Left hindlimb (tissue), 1 donor: ENCODE data around the gene VWF.
"Not testable (repeated sequence)": the region's sequence is repeated elsewhere in the genome, so short reads cannot be mapped to it uniquely, and the experiment has no call there.

Experiments used
- DNase-seq: peaks from one replicate; pipeline ENCODE4 v3.0.0-alpha.2; 2018

VWF gene

DNA sequence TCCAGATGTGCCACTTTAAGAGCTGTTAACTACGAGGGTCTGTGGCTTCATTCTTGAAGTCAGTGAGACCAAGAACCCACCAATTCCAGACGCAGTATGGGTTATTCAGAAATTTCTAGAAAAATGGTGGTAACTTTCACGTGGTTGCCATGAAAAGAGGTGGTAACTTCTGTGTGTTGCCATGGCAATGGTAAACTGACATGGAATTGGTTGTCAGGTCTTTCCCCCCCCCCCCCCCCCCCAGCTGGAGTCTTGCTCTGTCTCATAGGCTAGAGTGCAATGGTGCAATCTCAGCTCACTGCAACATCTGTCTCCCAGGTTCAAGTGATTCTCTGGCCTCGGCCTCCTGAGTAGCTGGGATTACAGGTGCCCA, 18.8 kb upstream of the VWF start:
- no peak for DNase-seq

DNA sequence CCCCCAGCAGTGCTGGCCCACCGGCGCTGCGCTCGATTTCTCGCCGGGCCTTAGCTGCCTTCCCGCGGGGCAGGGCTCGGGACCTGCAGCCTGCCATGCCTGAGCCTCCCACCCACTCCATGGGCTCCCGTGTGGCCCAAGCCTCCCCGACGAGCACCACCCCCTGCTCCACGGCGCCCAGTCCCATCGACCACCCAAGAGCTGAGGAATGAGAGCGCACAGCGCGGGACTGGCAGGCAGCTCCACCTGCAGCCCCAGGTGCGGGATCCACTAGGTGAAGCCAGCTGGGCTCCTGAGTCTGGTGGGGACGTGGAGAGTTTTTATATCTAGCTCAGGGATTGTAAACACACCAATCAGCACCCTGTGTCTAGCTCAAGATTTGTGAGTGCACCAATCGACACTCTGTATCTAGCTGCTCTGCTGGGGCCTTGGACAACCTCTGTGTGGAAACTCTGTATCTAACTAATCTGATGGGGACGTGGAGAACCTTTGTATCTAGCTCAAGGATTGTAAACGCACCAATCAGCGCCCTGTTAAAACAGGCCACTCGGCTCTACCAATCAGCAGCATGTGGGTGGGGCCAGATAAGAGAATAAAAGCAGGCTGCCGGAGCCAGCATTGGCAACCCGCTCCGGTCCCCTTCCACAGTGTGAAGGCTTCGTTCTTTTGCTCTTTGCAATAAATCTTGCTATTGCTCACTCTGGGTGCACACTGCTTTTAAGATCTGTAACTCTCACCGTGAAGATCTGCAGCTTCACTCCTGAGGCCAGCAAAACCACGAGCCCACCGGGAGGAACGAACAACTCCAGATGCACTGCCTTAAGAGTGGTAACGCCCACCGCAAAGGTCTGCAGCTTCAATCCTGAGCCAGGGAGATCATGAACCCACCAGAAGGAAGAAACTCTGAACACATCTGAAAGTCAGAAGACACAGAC, 18.2 kb upstream of the VWF start:
- not testable (repeated sequence) for DNase-seq

DNA sequence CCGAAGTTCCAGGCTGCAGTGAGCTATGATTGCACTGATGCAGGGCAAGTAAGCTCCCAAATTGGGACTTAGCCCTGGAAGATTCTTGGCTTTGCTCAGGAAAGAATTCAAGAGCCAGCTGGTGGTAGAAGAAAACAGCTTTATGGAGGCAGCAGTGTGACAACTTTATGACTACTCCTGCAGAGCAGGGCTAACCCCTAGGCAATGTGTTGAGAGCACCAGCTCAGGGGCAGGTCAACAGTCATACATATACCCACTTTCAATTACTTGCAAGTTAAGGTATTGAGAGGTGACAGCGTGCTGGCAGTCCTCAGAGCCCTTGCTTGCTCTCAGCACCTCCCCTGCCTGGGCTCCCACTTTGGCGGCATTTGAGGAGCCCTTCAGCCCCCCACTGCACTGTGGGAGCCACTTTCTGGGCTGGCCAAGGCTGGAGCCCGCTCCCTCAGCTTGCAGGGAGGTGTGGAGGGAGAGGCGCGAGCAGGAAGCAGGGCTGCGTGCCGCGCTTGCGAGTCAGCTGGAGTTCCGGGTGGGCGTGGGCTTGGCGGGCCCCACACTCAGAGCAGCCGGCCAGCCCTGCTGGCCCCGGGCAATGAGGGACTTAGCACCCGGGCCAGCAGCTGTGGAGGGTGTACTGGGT, 17.4 kb upstream of the VWF start:
- DNase-seq = not testable (repeated sequence)

DNA sequence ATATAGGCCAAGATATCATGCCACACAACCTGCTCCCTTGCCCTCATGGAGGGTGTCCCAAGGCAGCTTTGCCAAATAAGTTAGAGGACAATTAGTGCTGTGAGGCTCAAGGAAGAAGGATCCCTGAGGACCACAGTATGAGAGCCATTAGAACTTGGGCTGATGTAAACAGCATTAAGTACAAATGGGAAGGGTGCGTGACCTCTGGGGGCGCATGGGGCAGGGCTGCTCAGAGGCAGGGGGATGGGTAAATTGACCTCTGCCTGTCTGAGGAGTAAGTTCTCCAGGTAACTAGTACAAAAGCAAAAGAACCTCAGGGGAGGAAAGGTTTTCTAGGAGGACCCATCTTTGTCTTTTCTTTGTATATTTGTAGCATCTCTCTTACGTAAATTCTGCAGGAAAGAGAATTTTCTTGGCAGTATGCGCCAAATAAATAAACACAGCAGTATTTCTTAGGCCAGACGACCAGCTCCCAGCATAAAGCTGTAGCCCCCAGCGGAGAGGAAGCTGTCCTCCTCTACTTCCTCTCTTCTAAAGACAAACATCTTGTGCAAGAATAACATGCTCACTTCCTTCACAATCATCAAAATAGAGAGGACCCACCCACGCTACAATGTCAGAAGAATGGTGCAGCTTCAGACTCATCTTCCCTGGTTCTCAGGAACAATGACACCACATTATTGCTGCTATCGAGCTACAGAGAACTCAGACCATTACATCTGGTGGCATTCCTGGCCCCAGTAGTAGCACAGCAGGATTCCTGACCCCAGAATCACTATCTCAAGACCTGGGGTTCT, 16.4 kb upstream of the VWF start:
- no peak for DNase-seq

DNA sequence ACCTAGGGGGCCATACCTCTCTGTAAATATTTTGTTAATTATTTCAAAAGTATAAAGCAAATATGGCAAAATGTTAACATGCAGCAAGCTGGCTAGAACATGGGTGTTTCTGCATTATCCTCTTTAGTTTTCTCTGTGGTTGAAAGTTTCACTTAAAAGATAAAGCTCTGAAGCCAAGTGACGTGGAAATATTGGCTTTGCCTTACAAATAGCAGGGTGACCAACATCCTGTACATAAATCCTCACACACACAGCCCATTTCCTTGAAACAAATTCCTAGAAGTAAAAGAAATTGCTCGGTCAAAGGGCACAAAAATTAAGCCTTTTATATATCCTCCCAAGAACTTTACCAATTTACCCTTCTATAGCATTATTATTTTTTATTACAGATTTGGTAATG, 10.6 kb upstream of the VWF start:
- DNase-seq = no peak

DNA sequence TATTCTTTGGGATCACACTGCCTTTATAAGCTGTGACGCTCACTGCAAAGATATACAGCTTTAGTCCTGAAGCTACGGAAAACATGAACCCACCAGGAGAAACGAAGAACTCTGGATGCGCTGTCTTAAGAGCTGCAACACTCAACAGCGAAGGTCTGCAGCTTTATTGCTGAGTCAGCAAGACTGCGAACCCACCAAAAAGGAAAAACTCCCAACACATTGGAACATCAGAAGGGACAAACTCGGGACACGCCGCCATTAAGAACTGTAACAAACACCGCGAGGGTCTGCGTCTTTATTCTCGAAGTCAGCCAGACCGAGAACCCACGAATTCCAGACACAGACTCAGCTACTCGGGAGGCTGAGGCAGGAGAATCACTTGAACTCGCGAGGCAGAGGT, 9.2 kb upstream of the VWF start:
- DNase-seq = no peak

DNA sequence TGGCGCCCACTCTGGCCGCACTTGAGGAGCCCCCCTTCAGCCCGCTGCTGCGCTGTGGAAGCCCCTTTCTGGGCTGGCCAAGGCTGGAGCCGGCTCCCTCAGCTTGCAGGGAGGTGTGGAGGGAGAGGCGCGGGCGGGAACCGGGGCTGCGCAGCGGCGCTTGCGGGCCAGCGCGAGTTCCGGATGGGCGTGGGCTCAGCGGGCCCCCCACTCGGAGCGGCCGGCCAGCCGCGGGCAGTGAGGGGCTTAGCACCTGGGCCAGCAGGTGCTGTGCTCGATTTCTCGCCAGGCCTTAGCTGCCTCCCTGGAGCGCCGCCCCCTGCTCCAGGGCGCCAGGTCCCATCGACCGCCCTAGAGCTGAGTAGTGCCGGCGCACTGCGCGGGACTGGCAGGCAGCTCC, 8.0 kb upstream of the VWF start:
- DNase-seq = no peak

DNA sequence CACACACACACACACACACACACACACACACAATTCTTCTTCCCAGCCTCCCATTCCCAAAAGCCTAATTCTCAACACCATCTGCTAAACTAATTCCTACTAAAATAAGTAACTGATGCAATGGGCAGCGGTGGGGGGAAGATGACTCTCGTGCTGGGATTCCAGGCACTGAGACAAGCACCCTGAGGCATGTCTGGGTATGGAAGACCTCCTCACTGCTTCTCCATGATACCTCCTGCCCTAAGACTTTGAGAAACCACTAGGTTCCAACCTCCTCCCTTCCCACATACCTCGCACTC, 789 bp upstream of the VWF start:
- DNase-seq = no peak

DNA sequence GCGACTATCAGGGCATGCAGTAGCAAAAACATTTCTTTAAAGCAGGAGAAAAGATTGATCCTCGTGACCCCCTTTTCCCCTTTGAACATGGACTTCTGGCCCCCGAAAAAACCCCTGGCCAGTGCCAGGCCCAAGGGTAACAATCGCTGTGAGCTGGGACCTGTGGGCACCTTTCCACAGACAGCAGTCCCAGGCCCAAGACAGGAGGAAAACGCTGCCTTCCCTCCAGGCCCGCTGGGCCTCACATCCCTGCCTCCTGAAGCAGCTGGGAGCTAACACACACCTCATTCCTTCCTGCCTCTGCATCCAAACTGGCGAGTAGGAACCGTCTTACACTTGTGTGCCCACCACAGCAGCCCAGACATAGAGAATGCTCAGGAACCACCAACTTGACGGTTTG, 1.2 kb downstream of the VWF start:
- DNase-seq = no peak

DNA sequence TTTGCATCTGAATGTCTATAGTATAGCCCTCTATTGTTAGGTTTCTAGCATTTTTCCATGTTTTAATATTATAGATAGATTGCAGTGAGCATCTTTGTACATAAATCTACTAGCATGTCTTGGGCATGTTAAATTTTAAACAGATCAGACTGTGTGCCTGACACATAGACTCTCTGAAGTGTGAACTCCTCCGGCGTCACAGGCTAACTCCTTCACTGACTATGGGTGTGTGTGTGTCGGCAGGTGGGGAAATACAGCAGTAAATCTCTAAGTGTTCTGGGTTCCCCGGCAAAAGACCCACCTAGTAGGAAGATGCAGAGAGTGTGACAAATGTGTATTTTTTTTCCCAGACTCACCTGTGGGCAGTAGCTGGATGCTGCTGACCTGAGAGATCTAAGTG, 2.3 kb downstream of the VWF start:
- no peak for DNase-seq

DNA sequence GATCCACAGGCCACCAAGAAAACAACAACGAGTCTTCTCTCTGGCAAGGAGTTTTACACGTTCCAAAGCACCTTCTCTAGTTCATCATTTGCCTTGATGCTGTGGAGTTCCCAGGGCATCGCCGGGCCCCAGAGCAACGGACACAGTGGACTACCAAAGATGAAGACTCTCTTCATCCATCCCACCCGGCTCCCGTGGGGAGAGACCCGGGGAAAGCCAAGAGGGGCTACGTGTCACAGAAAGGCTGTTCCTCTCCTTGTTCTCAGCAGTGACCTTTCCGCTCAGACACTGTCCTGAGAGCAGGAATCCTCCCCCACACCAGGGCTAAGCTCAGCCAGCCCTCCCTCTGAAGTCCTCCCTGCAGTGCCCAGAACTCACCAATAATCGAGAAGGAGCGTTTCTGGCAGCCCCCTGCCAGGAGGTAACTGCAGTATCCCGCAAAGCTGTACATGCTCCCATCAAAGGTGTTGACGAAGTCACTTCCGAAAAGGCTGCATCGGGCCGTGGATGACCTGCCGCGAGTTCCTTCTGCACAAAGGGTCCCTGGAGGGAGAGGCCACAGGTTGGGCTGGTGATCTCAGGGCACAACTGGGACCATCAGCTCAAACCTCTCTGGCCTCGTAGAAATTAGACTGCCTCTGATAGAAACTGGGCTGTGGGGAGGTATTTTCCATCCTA, 3.5 kb downstream of the VWF start:
- no peak for DNase-seq

DNA sequence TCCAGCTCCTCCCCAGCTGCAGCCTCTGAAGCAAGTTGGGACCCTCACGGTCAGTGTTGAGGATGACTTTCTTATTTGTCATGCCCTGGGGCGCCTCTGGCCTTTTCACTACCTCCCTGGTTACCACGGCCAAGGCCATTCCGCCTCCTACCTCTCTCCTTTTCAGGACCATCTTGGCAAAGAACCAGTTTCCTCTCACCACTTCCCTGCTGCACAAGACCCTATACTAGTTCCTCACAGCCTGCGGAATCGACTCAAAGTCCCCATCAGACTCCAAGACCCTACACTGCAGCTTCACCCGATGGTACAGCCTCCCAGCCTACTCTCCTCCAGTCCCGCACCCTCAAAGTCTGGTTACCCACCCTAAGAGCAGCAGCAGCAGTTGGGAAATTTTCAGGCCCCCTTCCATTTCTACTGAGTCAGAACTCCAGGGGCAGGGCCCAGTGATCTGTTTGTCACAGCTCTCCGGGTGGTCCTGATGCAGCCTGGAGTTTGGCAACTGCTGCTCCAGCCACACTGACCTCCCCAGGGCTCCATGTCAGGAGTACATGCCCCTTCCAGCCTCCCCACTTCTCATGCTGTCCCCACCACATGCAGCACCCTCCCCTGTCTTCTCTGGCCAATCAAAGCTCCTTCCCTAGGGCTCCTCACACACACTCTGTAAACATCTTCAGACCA, 5.4 kb downstream of the VWF start:
- no peak for DNase-seq

DNA sequence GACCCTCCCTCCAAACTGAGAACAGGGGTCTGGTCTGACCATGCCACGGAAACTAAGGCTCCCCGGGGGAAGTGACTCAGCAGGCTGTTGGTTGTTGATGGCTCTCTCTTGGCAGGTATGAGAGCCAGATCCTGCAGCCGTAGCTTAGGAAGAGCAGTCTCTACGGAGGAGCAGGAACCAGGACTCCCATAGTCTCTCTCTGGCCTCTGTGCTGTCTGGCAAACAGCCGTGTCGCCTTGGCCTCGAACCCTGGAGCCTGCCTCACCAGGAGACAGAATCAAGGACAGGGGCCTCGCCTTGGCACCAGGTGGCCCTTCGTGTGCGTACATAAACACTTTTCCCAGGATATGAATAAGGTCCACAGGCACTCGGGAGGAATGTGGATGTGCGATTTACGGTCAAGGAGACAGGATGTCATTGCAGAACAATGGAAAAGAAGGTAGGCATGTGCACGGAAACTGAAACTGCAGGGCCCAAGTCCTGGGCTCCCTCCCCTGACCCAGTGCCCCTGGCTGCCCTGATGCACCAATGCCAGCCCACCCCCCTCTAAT, 7.9 kb downstream of the VWF start:
- DNase-seq = no peak

DNA sequence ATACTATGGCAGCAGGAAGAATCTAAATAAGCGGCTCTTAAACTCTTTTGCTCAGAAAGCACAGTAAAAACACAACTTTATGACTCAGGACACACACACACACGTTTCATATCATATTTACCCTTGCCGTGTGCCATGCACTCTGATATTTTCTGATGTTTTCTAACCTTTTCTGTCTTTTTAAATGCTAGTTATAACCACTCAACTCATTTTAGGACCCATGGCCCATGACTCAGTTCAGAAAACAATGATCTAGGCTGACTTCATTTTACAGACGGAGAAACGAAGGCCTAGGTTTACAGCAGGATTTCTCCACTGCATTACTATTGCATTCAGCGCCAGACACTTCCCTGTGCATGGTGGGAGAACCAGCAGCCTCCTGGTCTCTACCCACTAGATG, 9.1 kb downstream of the VWF start:
- DNase-seq = no peak

DNA sequence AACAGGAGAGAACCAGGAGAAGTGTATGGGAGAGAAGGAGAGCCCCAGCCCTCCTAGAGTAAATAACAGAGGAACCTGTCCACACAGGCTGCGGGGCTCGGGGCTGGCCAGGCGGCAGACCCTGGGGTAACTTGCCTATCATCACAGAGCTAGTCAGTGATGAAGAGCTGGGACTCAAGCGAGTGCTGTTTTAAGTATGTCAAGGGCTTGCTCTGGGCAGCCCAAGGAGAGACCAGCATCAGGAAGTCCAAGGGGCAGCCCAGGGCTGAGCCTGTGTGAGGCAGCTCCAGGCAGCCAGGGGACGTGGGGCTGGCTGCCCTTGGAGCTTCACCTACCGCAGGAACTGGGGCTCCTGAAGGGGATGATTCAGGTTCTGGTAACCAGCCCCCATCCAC, 10.0 kb downstream of the VWF start:
- DNase-seq = no peak

DNA sequence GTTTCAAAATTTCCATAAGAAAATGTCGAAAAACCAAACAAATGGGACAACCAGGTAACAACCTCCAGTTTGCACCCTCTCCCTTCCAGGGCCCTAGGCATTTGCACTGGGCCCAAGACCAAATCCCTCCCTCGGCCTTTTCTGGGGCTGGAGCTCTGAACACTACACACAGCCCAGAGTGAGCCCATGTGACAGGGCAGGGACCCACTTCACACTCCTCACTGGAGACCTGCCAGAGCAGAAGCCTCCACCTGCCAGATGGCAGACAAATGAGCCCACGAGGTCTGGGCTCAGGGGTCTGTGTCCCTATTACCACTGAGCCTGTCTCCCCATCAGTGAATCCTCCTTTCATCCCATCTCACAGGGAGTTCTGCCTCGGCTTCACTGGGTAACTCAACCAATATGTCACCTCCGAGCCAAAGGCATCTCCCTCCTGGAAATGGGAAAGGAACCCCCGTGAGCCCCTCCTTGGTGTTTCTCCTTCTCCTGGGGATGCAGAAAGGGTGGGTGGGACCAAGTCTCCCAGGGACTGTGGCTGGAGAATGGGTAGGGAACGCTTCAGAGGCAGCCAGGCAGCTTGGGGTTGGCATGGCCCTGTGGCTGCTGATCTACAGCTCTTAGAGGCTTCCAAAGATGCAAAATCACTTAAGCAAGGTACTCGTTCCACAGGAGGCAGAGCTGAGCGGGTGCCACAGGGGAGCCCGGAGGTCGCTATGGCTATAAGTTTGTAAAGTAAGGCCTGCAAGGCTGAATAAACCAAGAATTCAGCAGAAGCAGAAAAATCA, 10.6 kb downstream of the VWF start:
- DNase-seq = no peak

DNA sequence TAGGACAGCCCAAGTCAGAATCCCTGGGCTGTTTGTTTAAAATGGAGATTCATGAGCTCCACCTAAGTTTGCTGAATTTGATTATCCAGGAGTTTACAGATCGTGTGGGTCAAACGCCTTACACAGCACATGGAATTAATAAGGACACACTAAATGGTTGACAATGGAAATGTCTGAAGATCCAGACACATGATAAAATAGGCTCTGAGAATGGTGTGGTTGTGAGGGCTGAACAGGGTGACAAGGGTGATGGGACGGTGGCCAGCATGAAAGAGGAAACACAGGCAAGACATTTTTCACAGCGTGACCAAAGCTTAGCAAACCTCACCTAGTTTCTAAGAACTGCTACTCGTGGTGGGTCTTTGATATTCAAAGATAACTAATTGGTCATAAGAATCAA, 12.5 kb downstream of the VWF start:
- DNase-seq = no peak

DNA sequence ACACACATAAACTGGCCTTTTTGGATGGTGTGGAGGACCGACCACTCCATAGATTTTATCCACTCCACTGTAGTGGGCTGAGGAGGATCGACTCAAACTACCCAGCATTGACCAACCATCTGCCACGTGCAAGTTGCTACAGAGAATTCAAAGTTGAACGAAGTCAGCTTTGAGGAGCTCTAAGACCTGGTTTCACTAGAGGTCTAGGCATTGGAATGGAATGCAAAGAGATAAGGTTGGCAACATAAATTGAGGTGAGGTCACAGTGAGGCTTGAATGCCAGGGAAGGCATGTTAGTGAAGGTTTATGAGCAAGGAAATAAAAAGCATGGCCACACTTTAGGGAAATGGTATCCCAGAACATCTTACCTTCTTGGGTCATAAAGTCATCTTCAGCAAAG, 14.5 kb downstream of the VWF start:
- DNase-seq = no peak

DNA sequence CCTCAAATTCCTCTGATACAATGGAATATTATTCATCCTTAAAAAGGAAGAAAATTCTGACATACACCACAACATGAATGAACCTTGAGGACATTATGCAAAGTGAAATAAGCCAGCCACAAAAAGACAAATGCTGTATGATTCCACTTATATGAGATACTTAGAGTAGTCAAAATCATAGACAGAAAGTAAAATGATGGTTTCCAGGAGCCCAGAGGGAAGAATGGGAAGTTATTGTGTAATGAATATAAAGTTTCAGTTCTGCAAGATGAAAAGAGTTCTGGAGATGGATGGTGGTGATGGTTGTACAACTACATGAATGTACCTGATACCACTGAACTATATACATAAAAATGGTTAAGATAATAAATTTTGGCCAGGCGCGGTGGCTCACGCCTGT, 18.3 kb downstream of the VWF start:
- no peak for DNase-seq

DNA sequence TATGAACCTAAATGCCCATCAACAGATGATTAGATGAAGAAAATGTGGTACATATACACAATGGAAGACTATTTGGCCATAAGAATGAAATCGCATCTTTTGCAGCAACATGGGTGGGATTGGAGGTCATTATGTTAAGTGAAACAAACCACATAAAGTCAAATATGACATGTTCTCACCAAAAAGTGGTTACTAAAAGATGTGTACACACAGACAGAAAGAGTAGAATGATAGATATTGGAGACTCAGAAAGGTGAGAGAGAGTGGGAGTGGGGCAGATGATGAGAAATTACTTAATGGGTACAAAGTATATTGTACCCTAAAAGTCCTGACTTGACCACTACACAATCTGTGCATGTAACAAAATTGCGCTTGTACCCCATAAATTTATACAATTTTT, 19.6 kb downstream of the VWF start:
- no peak for DNase-seq

DNA sequence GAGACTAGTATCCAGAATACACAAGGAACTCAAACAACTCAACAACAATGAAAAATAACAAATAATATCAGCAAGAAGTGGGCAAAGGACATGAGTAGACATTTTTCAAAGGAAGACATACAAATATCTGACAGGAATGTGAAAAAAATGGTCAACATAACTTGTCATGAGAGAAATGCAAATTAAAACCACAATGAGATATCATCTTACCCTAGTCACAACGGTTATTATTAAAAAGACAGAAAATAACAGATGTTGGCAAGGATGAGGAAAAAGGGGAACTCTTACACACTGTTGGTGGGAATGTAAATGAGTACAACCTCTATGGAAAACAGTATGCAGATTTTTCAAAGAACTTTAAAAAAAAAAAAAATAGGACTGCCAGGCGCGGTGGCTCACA, 20.4 kb downstream of the VWF start:
- no peak for DNase-seq

DNA sequence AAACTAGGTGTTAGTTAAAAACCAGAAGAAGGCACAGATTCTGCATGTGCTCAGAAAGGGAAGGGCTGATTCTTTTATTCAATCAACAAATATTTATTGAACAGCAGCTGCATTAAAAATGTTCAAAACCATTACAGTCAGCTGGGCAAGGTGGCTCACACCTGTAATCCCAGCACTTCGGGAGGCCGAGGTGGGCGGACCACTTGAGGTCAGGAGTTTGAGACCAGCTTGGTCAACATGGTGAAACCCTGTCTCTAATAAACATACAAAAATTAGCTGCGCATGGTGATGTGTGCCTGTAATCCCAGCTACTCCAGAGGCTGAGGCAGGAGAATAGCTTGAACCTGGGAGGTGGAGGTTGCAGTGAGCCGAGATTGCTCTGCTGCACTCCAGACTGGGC, 22.4 kb downstream of the VWF start:
- not testable (repeated sequence) for DNase-seq
